Stomach smooth muscle (tissue), 2 donors: ENCODE data around the gene LDB1.

Experiments
- H3K27ac ChIP-seq: one replicate; pipeline ENCODE4 v1.7.0; 2013; ENCODE audit warnings: mild to moderate bottlenecking, low read length, inconsistent platforms
- H3K27me3 ChIP-seq, 2 donors: one replicate each; pipeline ENCODE4 v1.7.0; 2013; ENCODE audit warnings: low read length in 2 of 2; ENCODE audit not compliant: insufficient read depth in 2 of 2, control insufficient read depth in 1 of 2
- H3K36me3 ChIP-seq, 2 donors: one replicate each; pipeline ENCODE4 v1.7.0; 2013; ENCODE audit warnings: low read length in 2 of 2; ENCODE audit not compliant: control insufficient read depth in 2 of 2, insufficient read depth in 2 of 2
- H3K4me1 ChIP-seq: one replicate; pipeline ENCODE4 v1.7.0; 2013; ENCODE audit warnings: low read length; ENCODE audit not compliant: control insufficient read depth, insufficient read depth
- H3K4me3 ChIP-seq, 2 donors: one replicate each; pipeline ENCODE4 v1.7.0; 2013; ENCODE audit warnings: low read length in 2 of 2
- H3K9ac ChIP-seq, 2 donors: one replicate each; pipeline ENCODE4 v1.7.0; 2013; ENCODE audit warnings: low read length in 2 of 2, mild to moderate bottlenecking in 1 of 2
- H3K9me3 ChIP-seq, 2 donors: one replicate each; pipeline ENCODE4 v1.7.0; 2013; ENCODE audit warnings: low read length in 2 of 2; ENCODE audit not compliant: control insufficient read depth in 2 of 2
- donor health status: healthy.
- donor health status: Pancreatic carcinoma.

LDB1 gene

GRCh38 chr10:102112210-102112817 lies 7.9 kb downstream of the LDB1 start:
- Histone ChIP-seq H3K9me3 (no peaks in the 10 kb centered on the region), H3K27ac (no peak overlapping the region), H3K9ac (no peak overlapping the region), H3K36me3 (peaks cover 36 to 38% of the 10 kb centered on the region in 2 donors), H3K4me1 (peaks cover 48% of the 10 kb centered on the region), H3K27me3 (no peaks in the 10 kb centered on the region), H3K4me3 (no peak overlapping the region)

- H3K9me3 ChIP-seq: no peaks in the 10 kb centered on the region
- H3K36me3 ChIP-seq: peaks cover 42% of the 10 kb centered on the region in 2 donors
- no peaks in the 10 kb centered on the region for H3K27me3 ChIP-seq
- no peak overlapping the region for H3K4me3 ChIP-seq
- no peak overlapping the region for H3K9ac ChIP-seq
- no peak overlapping the region for H3K27ac ChIP-seq
- peaks cover 37% of the 10 kb centered on the region for H3K4me1 ChIP-seq
Measured at GRCh38 chr10:102111276-102111675, 8.9 kb downstream of the LDB1 start.

DNA sequence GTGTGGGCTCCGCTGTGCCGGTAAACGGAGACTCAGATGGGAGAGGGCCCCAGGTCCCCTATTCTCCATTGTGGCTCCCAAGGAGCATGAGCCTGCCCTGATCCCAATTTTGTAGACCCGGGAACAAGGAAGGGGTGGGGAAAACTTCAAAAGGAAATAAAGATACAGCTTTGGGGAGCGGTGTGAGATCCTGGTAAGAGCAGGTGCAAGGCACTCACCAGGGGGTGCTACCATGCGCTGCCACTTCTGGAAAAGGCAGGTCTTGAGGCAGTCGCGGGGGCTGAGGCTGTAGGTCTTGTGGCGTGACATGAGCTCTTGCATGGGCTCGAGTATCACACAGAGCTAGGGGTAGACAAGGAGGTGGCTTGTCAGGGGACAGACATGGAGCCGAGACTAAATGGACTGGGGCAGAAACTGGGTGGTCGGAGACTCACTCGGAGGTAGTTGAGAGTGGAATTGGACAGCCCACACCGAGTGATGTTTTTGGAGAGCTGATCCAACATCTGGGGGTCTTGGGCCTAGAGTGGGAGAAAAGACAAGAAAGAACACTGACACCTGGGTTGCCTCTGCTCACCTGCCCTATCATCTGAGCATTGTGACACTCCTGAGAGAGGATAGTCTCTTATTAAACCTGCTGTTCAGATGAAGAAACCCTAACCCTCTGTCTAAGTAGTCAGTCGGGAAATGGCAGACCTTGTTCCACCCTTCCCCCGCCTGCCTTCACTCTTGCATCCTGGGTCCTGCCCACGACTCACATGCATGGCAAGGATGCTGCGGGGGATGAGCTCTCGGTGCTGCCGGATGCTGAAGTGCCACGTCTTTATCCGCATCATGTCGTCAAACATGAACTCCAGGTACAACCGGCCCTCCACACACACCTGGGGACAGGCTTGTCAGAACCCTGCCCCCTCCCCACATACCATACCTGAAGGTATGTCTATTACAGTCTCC lies 10.7 kb downstream of the LDB1 start:
- H3K4me3 ChIP-seq: no peak overlapping the region
- H3K27ac ChIP-seq: no peak overlapping the region
- H3K4me1 ChIP-seq: peaks cover 23% of the 10 kb centered on the region
- peaks cover 42% of the 10 kb centered on the region in 2 donors for H3K36me3 ChIP-seq
- no peaks in the 10 kb centered on the region for H3K27me3 ChIP-seq
- H3K9me3 ChIP-seq: no peaks in the 10 kb centered on the region
- no peak overlapping the region for H3K9ac ChIP-seq

GRCh38 chr10:102106998-102107397 lies 13.2 kb downstream of the LDB1 start:
- H3K9ac ChIP-seq: no peak overlapping the region
- H3K4me3 ChIP-seq: no peak overlapping the region
- H3K9me3 ChIP-seq: no peaks in the 10 kb centered on the region
- no peaks in the 10 kb centered on the region for H3K27me3 ChIP-seq
- H3K27ac ChIP-seq: no peak overlapping the region
- H3K36me3 ChIP-seq: peaks cover 42% of the 10 kb centered on the region in 2 donors
- no peaks in the 10 kb centered on the region for H3K4me1 ChIP-seq

DNA sequence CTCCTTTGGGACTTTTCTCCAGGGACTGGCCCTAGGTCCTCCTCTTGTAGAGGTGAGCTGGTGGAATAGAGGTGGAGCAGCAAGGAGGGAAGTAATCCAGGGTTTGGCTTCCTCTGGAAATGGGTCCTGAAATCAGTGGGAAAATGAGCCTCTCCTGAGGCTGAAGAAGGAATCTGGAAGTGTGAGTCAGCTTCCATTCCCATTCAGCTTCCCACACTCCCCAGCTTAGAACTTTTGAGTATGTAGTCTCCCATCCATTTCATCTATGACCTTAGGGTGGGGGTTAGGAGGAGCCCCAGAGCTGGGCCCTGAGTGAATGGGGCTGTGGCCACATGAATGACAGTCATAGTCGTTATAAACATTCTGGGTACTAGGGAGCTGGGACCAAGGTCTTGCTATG lies 17.7 kb downstream of the LDB1 start:
- Histone ChIP-seq H3K9ac (no peak overlapping the region), H3K36me3 (peaks cover 4 to 6% of the 10 kb centered on the region in 2 donors), H3K9me3 (no peaks in the 10 kb centered on the region), H3K27ac (no peak overlapping the region), H3K4me1 (no peaks in the 10 kb centered on the region), H3K4me3 (no peak overlapping the region), H3K27me3 (no peaks in the 10 kb centered on the region)

- no peak overlapping the region for H3K4me3 ChIP-seq
- no peaks in the 10 kb centered on the region for H3K9me3 ChIP-seq
- no peak overlapping the region for H3K27ac ChIP-seq
- no peaks in the 10 kb centered on the region for H3K36me3 ChIP-seq
- no peaks in the 10 kb centered on the region for H3K27me3 ChIP-seq
- no peak overlapping the region for H3K9ac ChIP-seq
- H3K4me1 ChIP-seq: no peaks in the 10 kb centered on the region
Measured at GRCh38 chr10:102101152-102101551, 19.0 kb downstream of the LDB1 start.

GRCh38 chr10:102096449-102096848 lies 23.7 kb downstream of the LDB1 start:
- Histone ChIP-seq H3K27me3 (no peaks in the 10 kb centered on the region), H3K9ac (no peak overlapping the region), H3K4me1 (no peaks in the 10 kb centered on the region), H3K36me3 (no peaks in the 10 kb centered on the region), H3K4me3 (no peak overlapping the region), H3K9me3 (no peaks in the 10 kb centered on the region), H3K27ac (no peak overlapping the region)

DNA sequence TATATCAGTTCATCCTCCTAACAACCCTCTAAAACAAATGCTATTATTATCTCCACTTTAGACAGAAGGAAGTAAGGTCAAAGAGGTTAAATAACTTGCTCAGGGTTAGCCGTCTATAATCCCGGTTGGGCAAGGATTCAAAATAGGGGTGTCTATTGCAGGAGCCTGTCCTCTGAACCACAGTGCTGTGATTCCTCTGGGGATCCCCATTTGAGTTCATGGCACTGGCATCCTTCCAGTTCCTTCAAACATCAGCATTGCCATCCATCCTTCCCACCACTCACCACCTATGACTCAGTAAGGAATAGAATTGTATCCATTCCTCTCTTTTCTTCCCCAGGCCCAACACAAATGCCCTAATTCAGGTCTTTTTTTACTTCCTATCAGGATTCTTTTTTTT lies 29.4 kb downstream of the LDB1 start:
- H3K4me1 ChIP-seq: no peaks in the 10 kb centered on the region

GRCh38 chr10:102086196-102086595 lies 34.0 kb downstream of the LDB1 start:
- Histone ChIP-seq H3K9me3 (no peaks in the 10 kb centered on the region), H3K27me3 (no peaks in the 10 kb centered on the region), H3K4me1 (no peaks in the 10 kb centered on the region)

More for the DNA sequence above, 29.4 kb downstream of the LDB1 start:
- H3K36me3 ChIP-seq: no peaks in the 10 kb centered on the region
- H3K9ac ChIP-seq: no peak overlapping the region
- H3K27me3 ChIP-seq: no peaks in the 10 kb centered on the region
- no peak overlapping the region for H3K4me3 ChIP-seq
- no peak overlapping the region for H3K27ac ChIP-seq
- H3K9me3 ChIP-seq: no peaks in the 10 kb centered on the region

GRCh38 chr10:102085336-102085735 lies 34.8 kb downstream of the LDB1 start:
- Histone ChIP-seq H3K4me3 (no peak overlapping the region), H3K4me1 (no peaks in the 10 kb centered on the region), H3K9me3 (no peaks in the 10 kb centered on the region), H3K27me3 (no peaks in the 10 kb centered on the region), H3K36me3 (no peaks in the 10 kb centered on the region), H3K27ac (no peak overlapping the region), H3K9ac (no peak overlapping the region)

More at GRCh38 chr10:102086196-102086595, 34.0 kb downstream of the LDB1 start:
- H3K4me3 ChIP-seq: no peak overlapping the region
- H3K27ac ChIP-seq: no peak overlapping the region
- no peaks in the 10 kb centered on the region for H3K36me3 ChIP-seq
- H3K9ac ChIP-seq: no peak overlapping the region

DNA sequence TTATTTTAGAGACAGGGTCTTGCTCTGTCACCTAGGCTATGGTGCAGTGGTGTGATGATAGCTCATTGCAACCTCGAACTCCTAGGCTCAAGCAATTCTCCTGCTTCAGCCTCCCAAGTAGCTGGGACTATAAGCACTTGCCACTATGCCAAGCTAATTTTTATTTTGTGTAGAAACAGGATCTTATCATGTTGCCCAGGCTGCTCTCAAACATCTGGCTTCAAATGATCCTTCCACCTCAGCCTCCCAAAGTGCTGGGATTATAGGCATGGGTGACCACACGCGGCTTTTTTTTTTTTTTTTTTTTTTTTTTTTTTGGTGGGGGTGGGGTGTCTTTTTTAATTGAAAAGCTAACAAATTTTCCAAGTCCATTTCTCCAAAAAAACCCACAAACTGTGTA lies 36.6 kb downstream of the LDB1 start:
- Histone ChIP-seq H3K27me3 (no peaks in the 10 kb centered on the region), H3K4me1 (no peaks in the 10 kb centered on the region), H3K36me3 (no peaks in the 10 kb centered on the region), H3K9me3 (no peaks in the 10 kb centered on the region), H3K4me3 (no peak overlapping the region), H3K27ac (no peak overlapping the region), H3K9ac (no peak overlapping the region)
